Vagina (tissue), 2 donors: ENCODE results near the gene TGM5.

ENCODE experiments used
- CTCF ChIP-seq, 3 experiments: fragments of 450-650 bp in 2 of 3; fragments of 200-600 bp in 1 of 3; sonication (generic) in 1 of 3; IDR thresholded peaks; one replicate each; pipeline ENCODE4 v1.5.1; 2017 to 2019; ENCODE audit warnings: antibody characterized with exemption in 3 of 3, mild to moderate bottlenecking in 2 of 3, moderate library complexity in 2 of 3
- POLR2A ChIP-seq, 2 donors: fragments of 450-650 bp; IDR thresholded peaks; one replicate each; pipeline ENCODE4 v1.6.1; 2017; ENCODE audit warnings: antibody characterized with exemption in 2 of 2, mild to moderate bottlenecking in 2 of 2, moderate library complexity in 2 of 2
- POLR2AphosphoS5 ChIP-seq, 2 donors: sonication (generic); formaldehyde crosslinking; IDR thresholded peaks; one replicate each; pipeline ENCODE4 v1.9.0; 2017; ENCODE audit warnings: antibody characterized with exemption in 2 of 2, mild to moderate bottlenecking in 2 of 2, low read depth in 1 of 2; ENCODE audit not compliant: insufficient read depth in 1 of 2

GRCh38 chr15:43196760-43197548 is 69.8 kb downstream of the TGM5 start:
- TF ChIP-seq POLR2A (IDR thresholded peaks at IDR 0.05) (no peak), CTCF (IDR thresholded peaks at IDR 0.05) (no peak), POLR2AphosphoS5 (IDR thresholded peaks at IDR 0.05; ENCODE audit: insufficient read depth in 1 of 2, low read depth in 1 of 2) (no peak)
